GM19025 (cell line): Measurements from ENCODE around the gene COL18A1.

Source experiments
- ATAC-seq: cut with Tn5 transposase; IDR thresholded peaks from one replicate; pipeline ENCODE4 v1.9.1; 2021; ENCODE audit warnings: mild to moderate bottlenecking, low read depth, moderate library complexity; ENCODE audit not compliant: unreplicated experiment

Gene COL18A1

GRCh38 chr21:45485686-45486442 is 80.9 kb downstream of the COL18A1 start:
- ATAC-seq, result no peak

- no peak for ATAC-seq
Measured at GRCh38 chr21:45486443-45487160, 81.6 kb downstream of the COL18A1 start.

GRCh38 chr21:45487161-45487806 is 82.3 kb downstream of the COL18A1 start:
- no peak for ATAC-seq

GRCh38 chr21:45487891-45488600 is 83.1 kb downstream of the COL18A1 start:
- ATAC-seq, result no peak

- no peak for ATAC-seq
Measured at GRCh38 chr21:45488931-45489721, 84.2 kb downstream of the COL18A1 start.

- ATAC-seq, result no peak
Measured at GRCh38 chr21:45489722-45489982, 84.7 kb downstream of the COL18A1 start.

- no peak for ATAC-seq
Measured at GRCh38 chr21:45490049-45490731, 85.2 kb downstream of the COL18A1 start.

GRCh38 chr21:45491056-45491455 is 86.1 kb downstream of the COL18A1 start:
- no peak for ATAC-seq

- ATAC-seq, result no peak
Measured at GRCh38 chr21:45491623-45492022, 86.7 kb downstream of the COL18A1 start.

GRCh38 chr21:45492765-45493164 is 87.8 kb downstream of the COL18A1 start:
- no peak for ATAC-seq

- ATAC-seq, result no peak
Measured at GRCh38 chr21:45493401-45494001, 88.5 kb downstream of the COL18A1 start.

GRCh38 chr21:45494135-45494850 is 89.3 kb downstream of the COL18A1 start:
- no peak for ATAC-seq

- no peak for ATAC-seq
Measured at GRCh38 chr21:45494851-45495680, 90.1 kb downstream of the COL18A1 start.

- no peak for ATAC-seq
Measured at GRCh38 chr21:45496151-45496967, 91.4 kb downstream of the COL18A1 start.

GRCh38 chr21:45496968-45497845 is 92.2 kb downstream of the COL18A1 start:
- ATAC-seq, result no peak
